ENCODE results near the gene BAZ2B.
"Not testable (repeated sequence)": the region's sequence is repeated elsewhere in the genome, so short reads cannot be mapped to it uniquely, and the experiment has no call there.

The BAZ2B gene

GRCh38 chr2:159456500-159457426 is 159.6 kb downstream of the BAZ2B start:
- no peak for DNase-seq

GRCh38 chr2:159455330-159455918 is 160.9 kb downstream of the BAZ2B start:
- no peak for DNase-seq

- DNase-seq: no peak
Measured at GRCh38 chr2:159454185-159454584, 162.2 kb downstream of the BAZ2B start.

GRCh38 chr2:159450180-159450579 is 166.2 kb downstream of the BAZ2B start:
- DNase-seq: no peak

- DNase-seq: no peak
Measured at GRCh38 chr2:159449504-159450124, 166.7 kb downstream of the BAZ2B start.

- no peak for DNase-seq
Measured at GRCh38 chr2:159446817-159447216, 169.5 kb downstream of the BAZ2B start.

- no peak for DNase-seq
Measured at GRCh38 chr2:159446201-159446600, 170.1 kb downstream of the BAZ2B start.

GRCh38 chr2:159445307-159445706 is 171.0 kb downstream of the BAZ2B start:
- no peak for DNase-seq

GRCh38 chr2:159444754-159445153 is 171.6 kb downstream of the BAZ2B start:
- DNase-seq: no peak

- DNase-seq: no peak
Measured at GRCh38 chr2:159442159-159442852, 174.0 kb downstream of the BAZ2B start.

- DNase-seq: no peak
Measured at GRCh38 chr2:159441182-159441581, 175.2 kb downstream of the BAZ2B start.

GRCh38 chr2:159439421-159439820 is 176.9 kb downstream of the BAZ2B start:
- DNase-seq: no peak

- no peak for DNase-seq
Measured at GRCh38 chr2:159438720-159439353, 177.5 kb downstream of the BAZ2B start.

- DNase-seq: no peak
Measured at GRCh38 chr2:159438284-159438683, 178.1 kb downstream of the BAZ2B start.

- DNase-seq: no peak
Measured at GRCh38 chr2:159432610-159433009, 183.7 kb downstream of the BAZ2B start.

- no peak for DNase-seq
Measured at GRCh38 chr2:159427048-159427447, 189.3 kb downstream of the BAZ2B start.

- no peak for DNase-seq
Measured at GRCh38 chr2:159419403-159419802, 196.9 kb downstream of the BAZ2B start.

GRCh38 chr2:159411460-159411859 is 204.9 kb downstream of the BAZ2B start:
- no peak for DNase-seq

GRCh38 chr2:159410276-159410675 is 206.1 kb downstream of the BAZ2B start:
- no peak for DNase-seq

- DNase-seq: no peak
Measured at GRCh38 chr2:159409116-159409800, 207.1 kb downstream of the BAZ2B start.

GRCh38 chr2:159402790-159403189 is 213.6 kb downstream of the BAZ2B start:
- DNase-seq: no peak

GRCh38 chr2:159402160-159402559 is 214.2 kb downstream of the BAZ2B start:
- DNase-seq: not testable (repeated sequence)
